Heart right ventricle (tissue), 16 donors: ENCODE data around the gene MBOAT7. TPM values are rescaled to one million over a fixed set of nuclear protein-coding genes. Genes with fewer than 3 reads are reported as not detected.

Experiments used
- ATAC-seq, 8 donors: fragments of 200-7000 bp; cut with Tn5 transposase; one replicate each; pipeline ENCODE4 v1.9.1; 2020; ENCODE audit warnings: mild to moderate bottlenecking in 8 of 8, moderate library complexity in 8 of 8, moderate number of reproducible peaks in 1 of 8
- DNase-seq, 2 donors: peaks; one replicate each; pipeline ENCODE4 v3.0.0-alpha.2; 2020
- H3K27ac ChIP-seq, 10 donors: fragments of 200-600 bp; sonication (generic) in 2 of 10; one replicate each; pipeline versions ENCODE4 v1.5.0 to v1.8.0; 2020 to 2022; ENCODE audit warnings: mild to moderate bottlenecking in 3 of 10
- H3K27me3 ChIP-seq, 7 donors: fragments of 200-600 bp; one replicate each; pipeline ENCODE4 v1.8.0; 2021 to 2022; ENCODE audit warnings: mild to moderate bottlenecking in 2 of 7
- H3K36me3 ChIP-seq, 9 donors: fragments of 200-600 bp; sonication (generic) in 1 of 9; one replicate each; pipeline versions ENCODE4 v1.5.0 to v1.8.0; 2020 to 2022; ENCODE audit warnings: mild to moderate bottlenecking in 2 of 9
- H3K4me1 ChIP-seq, 9 donors: fragments of 200-600 bp; sonication (generic) in 1 of 9; one replicate each; pipeline versions ENCODE4 v1.5.0 to v1.8.0; 2020 to 2022; ENCODE audit warnings: mild to moderate bottlenecking in 4 of 9
- H3K4me3 ChIP-seq, 10 donors: fragments of 200-600 bp; sonication (generic) in 2 of 10; one replicate each; pipeline versions ENCODE4 v1.5.0 to v1.8.0; 2020 to 2022; ENCODE audit warnings: mild to moderate bottlenecking in 7 of 10, moderate library complexity in 2 of 10
- H3K9me3 ChIP-seq, 11 donors: fragments of 200-600 bp in 10 of 11; sonication (generic) in 2 of 11; one replicate each; pipeline versions ENCODE4 v1.5.0 to v1.8.0; 2013 to 2022; ENCODE audit warnings: mild to moderate bottlenecking in 2 of 11, control low read depth in 1 of 11, moderate library complexity in 1 of 11
- WGBS, 2 donors: extraction: QIAGEN DNeasy Blood & Tissue Kit; methylation state at CpG; one replicate each; pipeline ENCODE4 v1.1.7; 2013; ENCODE audit warnings: inconsistent platforms in 1 of 2; 5-methylcytosine and 5-hydroxymethylcytosine counted together
- intact Hi-C, 10 donors: fragments of 100-400 bp; cut with DNase I; formaldehyde crosslinking; loops; one replicate each; pipeline versions ENCODE4 v1.11.1 to v1.14.2; 2022
- polyA plus RNA-seq, 2 donors: library from polyadenylated mRNA; stranded (reverse); fragments of 200-250 nt; gene quantifications; one replicate each; pipeline ENCODE4 v1.2.3, GENCODE V29; 2013
- total RNA-seq, 10 donors: library from RNA; stranded (reverse); fragmentation: NEBNext Ultra II Directional in 3 of 10; extraction: Animal tissue kit (Norgen Biotek cat#: 25700) in 3 of 10; gene quantifications; one replicate each; pipeline versions ENCODE4 v1.2.1 to v1.2.4, GENCODE V29; 2021 to 2023
- TF ChIP-seq, protein P1 (sequence below), 9 donors: fragments of 200-600 bp; sonication (generic) in 2 of 9; IDR thresholded peaks; one replicate each; pipeline versions ENCODE4 v1.5.0 to v1.8.0; 2021 to 2022; ENCODE audit warnings: antibody characterized with exemption in 9 of 9, mild to moderate bottlenecking in 5 of 9, moderate library complexity in 1 of 9
- donor health status: Arrhythmogenic right ventricular cardiomyopathy.
- donor health status: ischemic (EF 13 %, LVEDD 7.1; RV severe dilation, severe dysfunction).
- donor health status: healthy with polysubstance abuse.
- donor health status: DM: no; HTN: yes; CAD: no.
- donor health status: DM: no; HTN: no; CAD: no.
- donor health status: ischemic (EF 25% LVEDD 6.9; RV normal size, moderate dysfunction).
- donor health status: ischemic (EF 25% LVEDD 5.7; RV mildly dilated, moderate dysfunction).
- donor health status: healthy.
- donor health status: DM: yes; HTN: yes; CAD: no.
- donor health status: Ischemic cardiomyopathy.
- donor health status: ischemic (EF 35%, LVEDD 5.7; RV mildly dilated, moderate dysfunction).
- donor health status: nonischemic (EF 11% LVEDD 7.7; RV severe dilation, severe dysfunction).
- donor health status: DM: yes; HTN: yes; CAD: no.
- donor health status: PGD.
- donor health status: ischemic (EF 29% LVEDD 5.4; RV normal size, mild dysfunction).
- donor health status: nonischemic (EF 23%, LVEDD 6.1; RV moderate dilation, normal function).

MBOAT7 gene
- total and polyA plus RNA-seq, 12 donors: 7.7 to 29.4 (median 15.5) TPM

GRCh38 chr19:54160854-54161253 is 28.5 kb downstream of the MBOAT7 start:
- Histone ChIP-seq H3K4me3 (peak overlapping the region in 6 of 10 donors; percentile 58 to 76 (median 70)), H3K27ac (peak overlapping the region in 6 of 10 donors; percentile 70 to 88 (median 82)), H3K27me3 (peaks cover 0 to 16% (median 8%) of the 10 kb centered on the region in 7 donors), H3K36me3 (peaks cover 0 to 27% (median 24%) of the 10 kb centered on the region in 9 donors), H3K4me1 (peaks cover 4 to 59% (median 37%) of the 10 kb centered on the region in 9 donors), H3K9me3 (no peaks in the 10 kb centered on the region)
- intact Hi-C loops: loop anchor here in 1 of 10 donors (5.0 kb wide), 1 partner anchor 41 kb away; the partner anchor contains the start of gene RPS9
- ATAC-seq: no peak
- TF ChIP-seq, protein P1, sequence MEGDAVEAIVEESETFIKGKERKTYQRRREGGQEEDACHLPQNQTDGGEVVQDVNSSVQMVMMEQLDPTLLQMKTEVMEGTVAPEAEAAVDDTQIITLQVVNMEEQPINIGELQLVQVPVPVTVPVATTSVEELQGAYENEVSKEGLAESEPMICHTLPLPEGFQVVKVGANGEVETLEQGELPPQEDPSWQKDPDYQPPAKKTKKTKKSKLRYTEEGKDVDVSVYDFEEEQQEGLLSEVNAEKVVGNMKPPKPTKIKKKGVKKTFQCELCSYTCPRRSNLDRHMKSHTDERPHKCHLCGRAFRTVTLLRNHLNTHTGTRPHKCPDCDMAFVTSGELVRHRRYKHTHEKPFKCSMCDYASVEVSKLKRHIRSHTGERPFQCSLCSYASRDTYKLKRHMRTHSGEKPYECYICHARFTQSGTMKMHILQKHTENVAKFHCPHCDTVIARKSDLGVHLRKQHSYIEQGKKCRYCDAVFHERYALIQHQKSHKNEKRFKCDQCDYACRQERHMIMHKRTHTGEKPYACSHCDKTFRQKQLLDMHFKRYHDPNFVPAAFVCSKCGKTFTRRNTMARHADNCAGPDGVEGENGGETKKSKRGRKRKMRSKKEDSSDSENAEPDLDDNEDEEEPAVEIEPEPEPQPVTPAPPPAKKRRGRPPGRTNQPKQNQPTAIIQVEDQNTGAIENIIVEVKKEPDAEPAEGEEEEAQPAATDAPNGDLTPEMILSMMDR (IDR thresholded peaks at IDR 0.05): no peak
- 45 to 52% methylated on average over 13 of the region's 13 CpGs for WGBS, 2 donors
- DNase-seq: no peak

DNA sequence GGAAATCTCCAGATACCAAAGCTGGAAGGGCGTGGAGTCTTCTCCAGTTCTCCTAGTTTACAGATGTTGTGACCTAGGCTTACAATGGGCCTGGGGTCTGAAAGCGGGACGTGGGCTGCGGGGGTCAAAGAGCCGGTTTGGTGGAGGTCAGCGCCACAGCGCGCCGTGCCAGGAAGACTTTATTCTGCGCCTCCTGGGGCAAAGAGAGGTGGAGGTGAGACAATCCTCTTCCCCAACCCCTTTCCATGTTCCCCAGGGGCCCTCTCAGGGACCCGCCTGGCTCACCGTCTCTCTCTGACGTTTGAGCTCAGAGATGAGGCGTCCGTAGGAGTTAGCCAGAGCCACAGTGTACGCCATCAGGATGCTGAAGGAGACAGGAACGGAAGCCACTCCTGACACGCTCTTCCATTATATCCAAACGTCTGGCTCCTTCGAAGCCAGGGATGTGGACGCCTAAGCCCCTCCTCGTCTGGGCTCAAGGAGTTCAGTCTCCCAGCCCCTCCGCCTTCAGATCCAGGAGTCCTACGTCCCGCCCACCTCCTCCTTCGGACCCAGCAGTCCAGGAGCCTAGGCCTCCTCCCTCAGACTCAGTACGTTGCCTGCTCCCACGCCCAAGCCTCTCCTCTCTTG is 29.1 kb downstream of the MBOAT7 start:
- intact Hi-C loops: loop anchor here in 1 of 10 donors (5.0 kb wide), 1 partner anchor 42 kb away; the partner anchor contains the start of gene RPS9
- no peaks in the 10 kb centered on the region for H3K9me3 ChIP-seq
- H3K36me3 ChIP-seq: peaks cover 0 to 32% (median 30%) of the 10 kb centered on the region in 9 donors
- peaks cover 4 to 59% (median 37%) of the 10 kb centered on the region in 9 donors for H3K4me1 ChIP-seq
- peak overlapping the region; percentile 16 to 76 (median 62) for H3K4me3 ChIP-seq
- 1 to 3% methylated on average over 28 of the region's 28 CpGs for WGBS, 2 donors
- peak overlapping the region in 9 of 10 donors; percentile 38 to 95 (median 80) for H3K27ac ChIP-seq
- TF ChIP-seq, protein P1 (IDR thresholded peaks at IDR 0.05): no peak
- peaks cover 0 to 13% (median 8%) of the 10 kb centered on the region in 7 donors for H3K27me3 ChIP-seq
- ATAC-seq (no peak), DNase-seq (no peak)

- TF ChIP-seq, protein P1 (IDR thresholded peaks at IDR 0.05): peak in 8 of 9 donors; percentile 14 to 66 (median 46)
- peaks cover 4 to 63% (median 36%) of the 10 kb centered on the region in 9 donors for H3K4me1 ChIP-seq
- intact Hi-C loops: loop anchor here in 2 of 10 donors (5.0 kb wide), 1 partner anchor 43 kb away; the partner anchor contains the start of gene RPS9 (in 2 of the 2)
- no peaks in the 10 kb centered on the region for H3K9me3 ChIP-seq
- peak within 1 kb of the TSS; percentile 88 to 97 (median 95) for H3K27ac ChIP-seq
- peaks cover 0 to 40% (median 37%) of the 10 kb centered on the region in 9 donors for H3K36me3 ChIP-seq
- peak within 1 kb of the TSS; percentile 58 to 78 (median 70) for H3K4me3 ChIP-seq
- peaks cover 0 to 6% (median 3%) of the 10 kb centered on the region in 7 donors for H3K27me3 ChIP-seq
- ATAC-seq (peak; percentile 91 to 97 (median 95)), DNase-seq (peak; percentile 96 to 100)
- WGBS, 2 donors: 0% methylated on average over 72 of the region's 72 CpGs
Observed at GRCh38 chr19:54159352-54160181, 29.8 kb downstream of the MBOAT7 start, which contains the start of gene LENG1. LENG1 (minus strand) TSS chr19:54159721; CDS start chr19:54159695, 26 bp downstream.
